Endothelial cell of umbilical vein (primary cell): ENCODE measurements around the gene PRAMEF12.

ENCODE experiments used
- CTCF ChIP-seq, 2 donors: IDR thresholded peaks; 1 replicate in 1 of 2; 2 replicates in 1 of 2; pipeline ENCODE4 v1.5.1; 2011; ENCODE audit warnings: low read length in 2 of 2, mild to moderate bottlenecking in 2 of 2, moderate library complexity in 2 of 2, control low read depth in 1 of 2, inconsistent platforms in 1 of 2, low read depth in 1 of 2; ENCODE audit not compliant: insufficient read depth in 1 of 2; ENCODE audit errors: extremely low read depth in 1 of 2
- EZH2 ChIP-seq: IDR thresholded peaks from 2 replicates; pipeline ENCODE4 v1.6.1; 2012; ENCODE audit warnings: borderline replicate concordance, low read depth, mild to moderate bottlenecking, moderate library complexity, low read length, inconsistent platforms; ENCODE audit not compliant: severe bottlenecking
- MYC ChIP-seq: IDR thresholded peaks from one replicate; pipeline ENCODE4 v1.6.1; 2011; ENCODE audit warnings: mild to moderate bottlenecking, low read depth, low read length
- POLR2A ChIP-seq: IDR thresholded peaks from 2 replicates; pipeline ENCODE4 v1.6.1; 2012; ENCODE audit warnings: low read depth, mild to moderate bottlenecking, control low read depth, low read length
- POLR2AphosphoS5 ChIP-seq: IDR thresholded peaks from 2 replicates; pipeline ENCODE4 v1.6.1; 2012; ENCODE audit warnings: low read depth, mild to moderate bottlenecking, control low read depth, low read length, moderate library complexity; ENCODE audit not compliant: insufficient read depth

- no peak for TF ChIP-seq EZH2
- no peak for TF ChIP-seq CTCF (IDR thresholded peaks at IDR 0.05; ENCODE audit: extremely low read depth in 1 of 2, insufficient read depth in 1 of 2, low read depth in 1 of 2, low read length in 2 of 2)
- TF ChIP-seq POLR2A: no peak
- no peak for TF ChIP-seq POLR2AphosphoS5
- no peak for TF ChIP-seq MYC
These were observed 2.4 kb upstream of the PRAMEF12 start for GRCh38 chr1:12771186-12771585.
